CD4-positive, alpha-beta T cell treated with Interleukin-6 for 4 hours (primary cell): Measurements from ENCODE around the gene HMBS.

Experiments
- DNase-seq: peaks from one replicate; pipeline ENCODE4 v3.0.0-alpha.2; 2020; ENCODE audit warnings: mixed read lengths

The HMBS gene

DNA sequence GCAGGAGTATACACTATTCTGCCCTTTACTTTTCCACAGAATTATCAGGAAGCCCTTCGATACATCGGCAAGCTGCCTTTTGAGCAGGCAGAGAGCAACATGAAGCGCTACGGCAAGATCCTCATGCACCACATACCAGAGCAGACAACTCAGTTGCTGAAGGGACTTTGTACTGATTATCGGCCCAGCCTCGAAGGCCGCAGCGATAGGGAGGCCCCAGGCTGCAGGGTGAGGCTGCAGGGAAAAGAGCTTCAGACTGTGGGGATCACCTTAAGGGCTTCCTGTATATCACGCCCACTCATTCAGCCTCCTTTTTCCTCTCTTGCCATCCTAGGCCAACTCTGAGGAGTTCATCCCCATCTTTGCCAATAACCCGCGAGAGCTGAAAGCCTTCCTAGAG, 6.8 kb upstream of the HMBS start:
- DNase-seq, result no peak

DNA sequence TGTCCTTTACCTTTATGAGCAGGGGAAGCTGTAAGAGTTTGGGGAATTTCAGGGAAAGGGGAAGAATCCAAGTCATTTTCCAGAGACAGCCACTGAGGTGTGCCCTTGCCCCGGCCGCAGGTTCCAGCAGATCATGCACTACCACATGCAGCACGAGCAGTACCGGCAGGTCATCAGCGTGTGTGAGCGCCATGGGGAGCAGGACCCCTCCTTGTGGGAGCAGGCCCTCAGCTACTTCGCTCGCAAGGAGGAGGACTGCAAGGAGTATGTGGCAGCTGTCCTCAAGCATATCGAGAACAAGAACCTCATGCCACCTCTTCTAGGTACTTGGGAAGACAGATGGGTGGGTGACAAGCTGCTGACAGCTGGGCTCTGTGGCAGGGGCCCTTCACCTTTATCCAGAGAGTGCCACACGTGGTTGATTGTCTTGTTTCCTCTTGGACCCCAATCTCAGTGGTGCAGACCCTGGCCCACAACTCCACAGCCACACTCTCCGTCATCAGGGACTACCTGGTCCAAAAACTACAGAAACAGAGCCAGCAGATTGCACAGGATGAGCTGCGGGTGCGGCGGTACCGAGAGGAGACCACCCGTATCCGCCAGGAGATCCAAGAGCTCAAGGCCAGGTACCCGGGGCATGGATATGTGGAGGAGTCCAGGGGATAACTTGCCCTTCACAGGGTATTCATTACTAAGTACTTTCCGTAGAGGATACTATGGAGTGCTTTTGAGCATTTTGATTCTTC, 5.8 kb upstream of the HMBS start:
- no peak for DNase-seq

DNA sequence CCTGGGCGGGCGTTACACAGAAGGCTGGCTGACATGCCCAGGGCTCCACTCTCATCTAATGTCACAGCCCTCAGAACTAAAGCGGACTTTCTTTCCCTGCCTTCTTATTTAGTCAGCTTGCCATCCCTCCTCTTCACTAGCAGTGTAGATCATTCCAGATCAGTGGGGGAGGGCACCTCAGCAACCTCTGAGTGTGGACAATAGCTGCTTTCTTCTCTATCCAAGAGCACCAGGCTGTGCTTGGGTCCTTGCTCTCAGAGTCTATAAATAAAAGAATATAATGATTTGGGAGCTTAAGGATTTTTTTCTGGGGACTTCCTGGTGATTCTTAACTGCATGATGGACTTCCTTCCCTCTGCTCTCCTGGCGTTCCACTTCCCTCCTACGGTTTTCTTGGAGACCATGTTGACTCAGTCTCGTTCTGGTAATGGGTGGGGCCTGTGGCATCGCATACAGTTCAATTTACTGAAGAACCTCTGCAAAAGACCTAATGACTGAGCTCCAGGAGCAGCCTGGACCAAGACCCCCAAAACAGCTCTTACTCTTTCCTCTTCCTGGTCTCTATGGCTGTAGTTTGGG, 2.9 kb upstream of the HMBS start:
- DNase-seq, result no peak

DNA sequence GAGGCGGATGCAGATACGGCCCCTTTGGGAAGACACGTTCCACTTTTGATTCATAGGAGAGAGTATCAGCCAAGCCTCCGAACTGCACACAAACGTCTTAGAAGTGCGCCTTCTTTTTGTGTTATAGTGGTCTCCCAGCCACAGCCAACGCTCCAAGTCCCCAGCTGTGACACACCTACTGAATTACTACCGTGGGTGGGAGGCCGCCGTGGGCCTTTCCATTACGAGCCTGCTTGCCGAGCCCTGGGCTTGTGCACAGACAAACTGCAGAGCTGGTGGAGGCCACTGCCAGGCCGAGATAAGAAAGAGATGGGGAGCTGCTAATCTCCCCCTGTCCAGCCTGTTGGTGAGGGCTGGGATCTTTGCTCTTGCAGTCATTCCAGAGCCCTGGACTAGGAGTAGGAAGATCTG, 761 bp downstream of the HMBS start:
- peak; percentile 18 for DNase-seq

DNA sequence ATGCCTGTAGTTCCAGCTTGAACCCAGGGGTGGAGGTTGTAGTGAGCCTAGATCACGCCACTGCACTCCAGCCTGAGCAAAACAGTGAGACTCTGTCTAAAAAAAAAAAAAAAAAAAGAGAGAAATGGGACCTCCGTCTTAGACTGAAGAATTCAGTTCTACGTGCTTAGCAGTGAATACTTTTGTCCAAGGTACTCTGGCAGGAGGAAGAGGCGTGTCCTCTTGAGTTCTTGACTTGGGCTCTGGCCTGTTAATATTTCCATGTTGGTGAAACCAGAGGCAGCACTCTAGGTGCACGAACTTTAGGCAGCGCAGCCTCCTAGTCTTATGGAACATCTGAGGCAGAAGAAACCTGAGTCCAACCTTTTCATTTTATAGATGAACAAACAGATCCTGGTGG, 2.4 kb downstream of the HMBS start:
- DNase-seq, result no peak

DNA sequence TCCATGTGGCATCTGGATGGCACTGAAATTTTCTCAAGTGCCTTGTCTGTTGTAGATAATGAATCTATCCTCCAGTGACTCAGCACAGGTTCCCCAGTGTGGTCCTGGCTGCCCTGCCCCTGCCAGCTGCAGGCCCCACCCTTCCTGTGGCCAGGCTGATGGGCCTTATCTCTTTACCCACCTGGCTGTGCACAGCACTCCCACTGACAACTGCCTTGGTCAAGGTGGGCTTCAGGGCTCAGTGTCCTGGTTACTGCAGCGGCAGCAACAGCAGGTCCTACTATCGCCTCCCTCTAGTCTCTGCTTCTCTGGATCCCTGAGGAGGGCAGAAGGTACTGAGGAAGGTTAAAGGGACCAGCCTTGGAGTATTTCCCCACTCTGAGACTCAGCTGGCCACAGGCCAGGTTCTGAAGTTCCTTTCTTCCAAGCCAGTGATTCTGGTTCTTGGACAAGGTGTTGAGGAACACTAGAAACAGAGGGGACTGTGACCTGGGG, 3.1 kb downstream of the HMBS start:
- DNase-seq, result no peak

DNA sequence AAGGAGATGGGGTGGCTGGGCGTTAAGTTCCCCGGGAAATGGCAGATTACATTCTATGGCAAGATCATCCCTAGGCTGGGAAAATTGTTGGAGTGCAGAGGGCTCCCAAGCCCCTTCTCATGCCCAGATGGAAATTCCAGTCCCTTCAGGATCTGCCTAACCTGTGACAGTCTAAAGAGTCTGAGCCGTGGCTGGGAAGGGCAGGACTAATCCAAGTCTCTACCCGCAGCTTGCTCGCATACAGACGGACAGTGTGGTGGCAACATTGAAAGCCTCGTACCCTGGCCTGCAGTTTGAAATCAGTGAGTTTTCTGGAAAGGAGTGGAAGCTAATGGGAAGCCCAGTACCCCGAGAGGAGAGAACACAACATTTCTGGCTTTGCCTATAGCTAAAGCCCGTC, 3.7 kb downstream of the HMBS start:
- DNase-seq, result no peak

DNA sequence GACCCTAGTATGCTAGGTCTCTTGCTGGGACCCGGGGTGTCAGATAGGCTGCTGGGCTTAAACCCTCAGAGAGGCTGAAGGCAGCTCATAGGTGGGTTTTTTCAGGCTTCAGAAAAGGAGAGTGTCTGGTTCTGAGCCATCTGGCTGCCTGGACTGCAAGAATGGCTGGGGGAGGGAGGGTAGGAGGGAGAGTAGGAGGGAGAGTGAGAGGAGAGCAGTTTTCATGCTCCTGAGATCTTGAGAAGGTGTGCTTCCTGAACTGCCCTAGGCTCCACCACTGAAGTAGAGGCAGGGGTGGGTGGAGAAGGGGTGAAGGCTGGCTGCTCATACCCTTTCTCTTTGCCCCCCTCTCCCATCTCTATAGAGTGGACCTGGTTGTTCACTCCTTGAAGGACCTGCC, 4.6 kb downstream of the HMBS start:
- no peak for DNase-seq

DNA sequence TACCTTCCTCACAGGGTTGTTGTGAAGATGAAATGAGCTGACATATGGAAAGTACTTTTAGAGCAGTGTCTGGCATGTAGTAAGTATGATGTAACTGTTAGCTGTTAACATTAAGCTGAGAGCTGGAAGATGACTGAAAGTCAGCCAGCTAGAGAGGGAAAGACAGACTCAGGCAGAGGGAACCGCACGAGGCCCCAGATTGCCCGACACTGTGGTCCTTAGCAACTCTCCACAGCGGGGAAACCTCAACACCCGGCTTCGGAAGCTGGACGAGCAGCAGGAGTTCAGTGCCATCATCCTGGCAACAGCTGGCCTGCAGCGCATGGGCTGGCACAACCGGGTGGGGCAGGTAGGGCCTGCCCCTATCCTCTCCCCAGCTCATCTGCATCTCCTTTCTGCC, 6.5 kb downstream of the HMBS start:
- no peak for DNase-seq

DNA sequence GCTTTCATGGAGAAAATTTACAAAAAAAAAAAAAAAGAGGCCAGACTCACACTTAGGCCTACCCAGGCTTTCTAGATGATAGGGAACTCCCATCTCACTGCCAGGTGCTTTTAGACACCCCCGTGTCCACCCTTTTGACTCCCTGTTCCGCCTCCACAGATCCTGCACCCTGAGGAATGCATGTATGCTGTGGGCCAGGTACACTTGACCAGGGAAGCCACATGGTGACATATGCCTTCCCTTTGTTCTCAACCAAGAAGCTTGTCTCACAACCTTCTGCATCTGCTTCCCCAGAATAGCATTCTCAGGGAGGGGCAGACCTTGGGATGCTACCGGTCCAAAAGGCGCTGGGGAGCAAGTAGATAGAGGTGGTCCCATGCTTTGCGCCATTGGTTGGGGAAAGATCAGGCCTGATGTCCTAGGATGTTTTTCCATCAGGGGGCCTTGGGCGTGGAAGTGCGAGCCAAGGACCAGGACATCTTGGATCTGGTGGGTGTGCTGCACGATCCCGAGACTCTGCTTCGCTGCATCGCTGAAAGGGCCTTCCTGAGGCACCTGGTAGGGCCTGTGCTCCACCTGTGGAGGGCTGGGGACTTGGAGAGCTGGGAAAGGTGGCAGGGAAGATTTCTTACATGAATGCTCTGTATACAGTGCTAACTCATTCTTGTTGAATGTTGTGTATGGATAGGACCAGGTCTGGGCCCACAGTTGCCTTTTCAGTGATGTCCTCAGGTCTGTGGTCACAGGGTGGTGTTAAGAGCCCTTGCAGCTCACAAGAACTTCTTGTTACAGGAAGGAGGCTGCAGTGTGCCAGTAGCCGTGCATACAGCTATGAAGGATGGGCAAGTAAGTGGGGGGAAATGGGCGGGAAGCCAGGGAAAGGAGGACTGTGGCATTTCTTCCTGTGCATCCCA, 7.5 kb downstream of the HMBS start:
- no peak for DNase-seq

DNA sequence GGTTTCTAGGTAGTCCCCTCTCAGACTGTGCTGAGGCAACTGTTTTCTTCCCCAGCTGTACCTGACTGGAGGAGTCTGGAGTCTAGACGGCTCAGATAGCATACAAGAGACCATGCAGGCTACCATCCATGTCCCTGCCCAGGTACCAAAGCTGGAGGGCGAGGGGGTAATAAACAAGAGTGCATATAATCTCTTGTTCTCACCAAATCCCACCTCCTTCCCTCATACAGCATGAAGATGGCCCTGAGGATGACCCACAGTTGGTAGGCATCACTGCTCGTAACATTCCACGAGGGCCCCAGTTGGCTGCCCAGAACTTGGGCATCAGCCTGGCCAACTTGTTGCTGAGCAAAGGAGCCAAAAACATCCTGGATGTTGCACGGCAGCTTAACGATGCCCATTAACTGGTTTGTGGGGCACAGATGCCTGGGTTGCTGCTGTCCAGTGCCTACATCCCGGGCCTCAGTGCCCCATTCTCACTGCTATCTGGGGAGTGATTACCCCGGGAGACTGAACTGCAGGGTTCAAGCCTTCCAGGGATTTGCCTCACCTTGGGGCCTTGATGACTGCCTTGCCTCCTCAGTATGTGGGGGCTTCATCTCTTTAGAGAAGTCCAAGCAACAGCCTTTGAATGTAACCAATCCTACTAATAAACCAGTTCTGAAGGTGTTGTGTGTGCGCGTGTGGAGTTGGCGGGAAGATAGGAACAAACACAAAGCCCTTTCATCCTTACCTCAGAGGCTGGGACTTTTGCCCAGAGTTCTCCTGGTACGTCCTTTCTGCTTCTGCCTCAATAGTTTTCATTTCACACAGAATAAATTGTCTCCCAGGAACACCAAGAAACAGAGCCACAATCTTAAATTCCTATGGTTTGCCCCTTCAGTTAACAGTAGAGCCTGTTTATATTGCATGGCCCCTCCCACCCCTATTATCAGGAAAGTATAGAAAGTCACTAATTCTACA, 8.5 kb downstream of the HMBS start:
- no peak for DNase-seq

DNA sequence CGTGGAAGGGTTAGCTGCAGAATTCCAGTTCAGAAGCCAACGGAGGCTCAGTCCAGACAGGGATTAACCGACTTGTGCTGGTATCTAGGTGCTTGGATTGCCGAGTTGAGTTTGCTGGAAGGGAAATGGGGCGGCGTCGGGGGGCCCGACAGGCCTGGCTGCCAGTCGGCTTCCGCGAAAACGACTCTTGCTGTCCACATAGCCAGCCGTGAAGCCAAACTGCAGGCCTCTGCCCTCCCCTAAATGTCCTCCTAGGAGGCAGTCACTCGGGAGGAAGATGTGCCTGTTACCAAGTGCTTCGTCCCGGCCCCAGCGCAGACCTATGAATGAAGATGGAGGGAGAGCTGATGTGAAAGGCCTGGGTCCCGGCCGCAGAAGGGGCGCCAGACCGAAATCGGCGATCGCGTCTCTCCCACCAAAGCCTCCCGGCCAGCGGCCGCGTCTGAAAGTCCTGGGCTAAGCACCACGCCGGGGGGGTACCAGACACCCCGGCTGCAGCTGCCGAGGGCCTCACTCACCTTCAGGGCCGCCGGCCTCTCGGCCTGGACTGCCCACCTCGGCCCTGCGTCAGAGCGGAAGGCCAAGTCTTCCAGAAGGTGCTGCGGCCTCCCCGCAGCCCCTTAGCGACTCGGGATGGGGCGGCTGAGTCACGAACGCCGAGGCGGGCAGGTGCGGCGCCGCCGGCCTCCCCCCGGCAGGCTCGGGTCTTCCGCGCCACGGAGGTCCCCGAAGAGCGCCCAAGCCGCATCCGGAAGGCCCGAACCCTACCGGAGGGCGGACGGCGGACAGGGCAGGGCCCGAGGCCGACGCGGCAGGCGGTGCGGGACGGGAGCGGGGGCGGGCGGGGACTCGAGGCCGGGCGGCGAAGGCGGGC, 9.5 kb downstream of the HMBS start:
- DNase-seq, result peak; percentile 63

DNA sequence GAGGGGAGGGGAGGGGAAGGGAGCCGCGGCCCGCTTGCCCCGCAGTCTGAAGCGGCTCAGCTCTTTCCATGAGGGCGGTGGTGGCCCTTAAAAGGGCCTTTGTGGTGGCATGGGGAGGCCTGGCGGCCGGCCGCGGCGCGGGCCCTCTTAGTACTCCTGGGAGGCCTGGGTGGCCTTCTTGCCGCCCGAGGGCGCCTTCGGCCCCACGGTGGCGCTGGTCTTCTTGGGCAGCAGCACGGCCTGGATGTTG, 10.1 kb downstream of the HMBS start:
- peak; percentile 69 for DNase-seq

DNA sequence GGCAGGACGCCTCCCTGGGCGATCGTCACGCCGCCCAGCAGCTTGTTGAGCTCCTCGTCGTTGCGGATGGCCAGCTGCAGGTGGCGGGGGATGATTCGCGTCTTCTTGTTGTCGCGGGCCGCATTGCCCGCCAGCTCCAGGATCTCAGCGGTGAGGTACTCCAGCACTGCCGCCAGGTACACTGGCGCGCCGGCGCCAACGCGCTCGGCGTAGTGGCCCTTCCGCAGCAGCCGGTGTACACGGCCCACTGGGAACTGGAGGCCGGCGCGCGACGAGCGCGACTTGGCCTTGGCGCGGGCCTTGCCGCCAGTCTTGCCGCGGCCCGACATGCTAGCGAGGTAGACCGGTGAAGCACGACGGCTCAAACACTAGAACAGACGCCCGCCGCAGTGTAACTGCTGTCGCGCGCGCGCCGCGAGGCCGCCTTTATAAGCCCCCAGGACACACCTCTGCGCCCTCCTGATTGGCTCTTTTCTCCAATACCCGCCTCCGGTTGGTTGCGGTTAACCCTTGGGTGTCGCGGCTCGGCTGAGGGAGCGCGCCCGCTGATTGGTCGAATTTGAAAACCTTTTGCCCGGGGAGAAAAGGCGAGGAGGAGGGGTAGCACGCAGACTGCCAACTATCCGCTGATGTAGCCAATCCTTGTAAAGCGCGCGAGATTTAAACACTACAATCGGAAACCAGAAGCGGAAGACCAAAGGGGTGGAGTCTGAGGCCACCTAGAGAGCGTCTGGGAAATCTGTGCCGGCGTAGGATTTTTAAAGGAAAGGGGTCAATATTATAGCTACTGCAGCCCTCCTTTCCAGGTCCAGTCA, 10.6 kb downstream of the HMBS start:
- DNase-seq, result peak; percentile 98

DNA sequence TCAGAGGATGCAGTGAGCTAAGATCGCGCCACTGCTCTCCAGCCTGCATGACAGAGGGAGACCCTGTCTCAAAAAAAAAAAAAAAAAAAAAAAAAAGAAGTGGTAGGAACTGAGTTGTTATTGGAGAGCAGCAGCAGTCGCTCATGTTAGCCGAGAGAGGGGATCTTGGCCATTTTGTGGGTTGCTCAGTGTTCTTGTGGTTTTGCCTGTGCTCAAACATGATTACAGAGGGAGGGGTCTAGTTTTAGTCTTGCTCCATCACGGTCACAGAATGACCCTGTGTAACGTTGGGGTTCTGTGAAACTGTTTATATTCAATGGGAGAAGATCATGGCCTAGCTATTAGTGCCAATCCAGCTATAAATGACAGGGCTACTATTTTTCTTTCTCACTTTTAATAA, 15.0 kb downstream of the HMBS start:
- DNase-seq, result no peak

DNA sequence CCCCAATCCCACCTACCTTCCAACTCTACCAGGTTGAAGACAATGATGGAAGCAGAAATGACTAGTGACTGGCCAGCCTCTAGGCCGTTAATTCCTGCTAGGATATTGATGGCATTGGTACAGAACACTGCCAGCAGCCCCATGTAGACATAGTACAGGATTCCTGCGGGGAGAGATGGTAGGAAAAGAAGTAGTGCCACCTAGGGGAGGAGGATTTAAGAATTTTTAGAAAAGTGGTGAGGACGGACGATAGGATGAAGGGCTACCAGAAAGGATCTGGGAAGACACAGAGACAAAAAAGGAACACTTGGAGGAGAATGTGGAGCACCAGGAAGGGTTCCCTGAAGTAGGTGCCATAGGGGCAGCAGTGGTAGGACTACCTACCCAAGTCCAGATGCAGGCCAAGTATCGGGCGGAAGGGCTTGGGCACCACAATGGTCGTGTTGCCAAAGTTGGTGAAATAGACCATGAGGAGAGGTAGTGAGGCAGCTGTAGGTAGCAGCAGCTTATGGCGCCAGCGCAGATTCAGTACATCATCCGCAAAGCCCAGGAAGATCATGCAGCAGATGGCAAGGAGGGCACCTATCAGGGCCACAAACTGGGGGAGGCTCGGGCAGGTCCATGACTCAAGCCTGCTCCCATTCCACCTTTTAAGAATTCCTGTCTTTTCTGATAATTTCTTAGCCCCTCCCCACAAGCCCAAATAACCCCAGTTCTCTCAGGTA, 15.7 kb downstream of the HMBS start:
- no peak for DNase-seq

DNA sequence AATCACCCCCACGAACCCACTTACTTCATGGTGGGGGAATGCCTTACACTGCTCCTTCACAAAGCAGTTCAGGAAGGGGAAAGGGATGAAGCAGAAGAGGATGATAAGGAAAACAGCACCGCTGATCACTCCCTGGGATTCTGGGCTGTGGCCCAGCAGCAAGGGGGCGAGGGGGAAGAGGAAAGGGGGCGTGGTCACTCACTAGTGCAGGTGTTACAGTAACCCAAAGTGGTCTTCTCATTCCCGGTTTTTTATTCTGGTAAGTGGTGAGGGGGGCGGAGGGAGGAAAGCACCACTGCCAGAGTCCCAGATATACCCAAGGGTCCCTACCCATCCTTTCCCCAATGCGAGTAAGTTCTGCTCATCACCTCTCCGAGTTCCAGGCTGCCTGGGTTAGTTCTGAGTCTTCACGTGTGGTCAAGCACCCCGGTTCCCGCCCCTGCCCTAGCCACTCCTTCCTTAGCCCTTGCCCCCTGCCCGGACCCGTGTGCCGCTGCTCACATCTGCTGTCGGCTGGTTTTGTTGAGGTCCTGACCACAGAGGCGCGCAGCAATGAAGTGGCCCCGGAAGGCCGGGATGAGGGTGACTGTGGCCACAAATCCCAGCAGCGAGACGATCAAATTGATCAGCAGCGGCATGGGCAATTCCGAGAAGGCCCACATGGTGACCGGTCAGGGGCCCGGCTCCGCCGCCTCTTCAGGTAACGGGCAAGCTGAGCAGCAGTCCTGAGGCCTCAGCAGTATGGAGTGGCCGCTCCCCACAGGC, 16.5 kb downstream of the HMBS start:
- no peak for DNase-seq

DNA sequence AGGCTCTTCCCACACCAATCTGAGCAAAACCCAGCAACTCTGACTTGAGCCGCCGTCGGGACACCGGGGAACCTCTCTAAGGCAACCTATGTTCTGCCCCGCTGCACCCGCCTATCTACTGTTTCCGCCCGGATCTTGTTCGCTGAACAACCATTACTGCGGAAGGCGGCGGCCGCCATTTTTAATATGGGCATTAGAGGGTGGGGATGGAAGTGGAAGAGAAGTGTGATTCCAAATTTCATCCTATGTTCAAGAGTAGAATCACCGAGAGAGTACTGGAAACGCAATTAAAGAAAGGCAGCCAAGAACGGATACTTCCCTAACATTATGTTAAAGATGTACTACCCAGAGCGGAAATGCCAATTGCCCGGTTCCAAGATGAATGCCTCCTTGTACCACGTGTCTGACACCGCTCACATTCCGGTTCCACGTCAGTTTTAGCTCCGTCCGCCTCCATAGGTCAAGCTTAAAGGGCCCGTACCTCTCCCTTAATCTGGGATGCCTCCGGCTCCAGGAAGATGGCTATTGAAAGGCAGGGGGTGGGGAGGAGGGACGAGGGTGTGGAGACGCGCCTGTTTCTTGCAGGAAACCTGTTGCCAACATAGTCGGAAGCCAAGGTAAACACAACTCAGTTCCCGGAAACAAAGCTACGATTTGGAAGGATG, 17.2 kb downstream of the HMBS start, which contains the start of gene DPAGT1:
DPAGT1 (minus strand) TSS at position 95 of the 665 bp plus-strand sequence. CDS start 198 bp downstream, outside the sequence.
- DNase-seq, result peak; percentile 85
